NCI-H2196 treated with DMSO at 0.1 percent for 48 hours (cell line): ENCODE measurements around the gene GPBP1L1.
"Not testable (repeated sequence)": the region's sequence is repeated elsewhere in the genome, so short reads cannot be mapped to it uniquely, and the experiment has no call there.

Source experiments
- DNase-seq: peaks from one replicate; lab custom pipeline; 2025; ENCODE audit not compliant: unreplicated experiment; lab: John Stamatoyannopoulos, UW

The GPBP1L1 gene

DNA sequence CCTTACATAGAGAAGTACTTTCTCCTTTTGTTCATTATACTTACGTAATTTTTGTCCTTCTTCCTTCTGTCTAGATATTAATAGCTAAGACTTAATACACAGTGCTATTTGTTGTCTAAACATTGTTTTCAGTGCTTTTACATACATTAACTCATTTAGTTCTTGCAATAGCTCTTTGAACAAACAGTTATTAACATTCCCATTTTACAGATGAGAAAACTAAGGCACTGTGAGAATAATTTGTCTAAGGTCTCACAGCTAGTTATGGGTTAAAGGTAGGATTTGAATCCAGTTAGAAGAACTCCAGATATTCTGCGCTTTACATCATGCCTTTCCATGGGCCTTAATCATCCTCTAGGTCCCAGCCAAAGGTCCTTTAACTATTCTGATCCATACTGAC is 82.1 kb downstream of the GPBP1L1 start:
- no peak for DNase-seq

- DNase-seq: not testable (repeated sequence)
Observed at GRCh38 chr1:45596765-45597164, 89.6 kb downstream of the GPBP1L1 start.

DNA sequence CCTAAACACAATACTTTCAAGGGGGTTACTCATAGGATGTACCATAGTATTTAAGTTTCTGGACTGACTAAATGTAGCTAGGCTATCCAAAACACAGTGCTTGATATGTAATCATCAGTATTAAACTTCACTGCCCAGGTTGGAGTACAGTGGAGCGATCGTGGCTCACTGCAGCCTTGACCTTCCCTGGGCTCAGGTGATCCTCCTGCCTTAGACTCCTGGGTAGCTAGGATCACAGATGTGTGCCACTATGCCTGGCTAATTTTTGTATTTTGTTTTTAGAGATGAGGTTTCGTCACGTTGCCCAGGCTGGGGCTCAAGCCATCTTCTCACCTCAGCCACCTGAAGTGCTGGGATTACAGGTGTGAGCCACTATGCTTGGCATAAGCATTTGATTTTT is 91.9 kb downstream of the GPBP1L1 start:
- no peak for DNase-seq

GRCh38 chr1:45589861-45590260 is 96.5 kb downstream of the GPBP1L1 start:
- no peak for DNase-seq

DNA sequence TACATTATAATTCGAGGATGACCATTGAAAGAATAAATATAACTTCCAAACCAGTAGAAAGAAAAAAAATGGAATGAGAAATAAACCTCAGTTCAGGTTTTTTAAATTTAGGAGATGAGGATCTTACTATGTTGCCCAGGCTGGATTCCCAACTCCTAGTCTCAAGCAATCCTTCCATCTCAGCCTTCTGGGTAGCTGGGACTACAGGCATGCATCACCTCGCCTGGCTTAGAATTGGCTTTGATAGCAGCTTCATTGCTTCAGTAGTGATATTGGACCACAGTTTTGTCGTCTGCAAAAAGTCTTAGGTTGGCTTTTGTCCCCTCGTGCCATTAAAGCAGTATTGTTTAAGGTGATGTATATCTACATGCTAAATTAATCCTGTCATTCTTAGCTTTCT is 99.6 kb downstream of the GPBP1L1 start:
- DNase-seq: no peak

DNA sequence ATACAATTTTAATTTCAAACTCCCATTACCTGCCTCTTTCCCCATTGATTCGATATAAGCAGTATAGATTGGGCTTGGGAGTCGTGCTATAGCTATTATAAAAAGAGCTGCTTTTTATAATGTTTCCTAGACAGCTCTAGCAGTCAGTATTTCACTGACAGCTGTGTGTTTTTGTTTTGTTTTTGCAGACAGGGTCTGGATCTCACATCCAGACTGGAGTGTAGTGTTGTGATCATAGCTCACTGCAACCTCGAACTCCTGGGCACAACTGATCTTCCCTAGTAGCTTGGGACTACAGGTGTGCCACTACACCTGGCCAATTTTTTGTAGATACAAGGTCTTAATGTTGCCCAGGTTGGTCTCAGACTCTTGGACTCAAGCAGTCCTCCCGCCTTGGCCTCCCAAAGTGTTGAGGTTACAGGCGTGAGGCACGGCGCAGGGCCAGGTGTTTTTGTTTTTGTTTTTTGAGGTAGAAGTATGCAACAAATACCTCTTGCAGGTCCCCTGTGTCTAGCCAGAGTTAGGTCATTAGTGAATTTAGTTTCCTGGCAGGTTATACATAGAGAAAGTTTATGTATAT is 100.7 kb downstream of the GPBP1L1 start:
- DNase-seq: no peak

GRCh38 chr1:45585110-45585426 is 101.3 kb downstream of the GPBP1L1 start:
- DNase-seq: no peak

GRCh38 chr1:45584351-45585109 is 101.8 kb downstream of the GPBP1L1 start:
- DNase-seq: peak; percentile 77

DNA sequence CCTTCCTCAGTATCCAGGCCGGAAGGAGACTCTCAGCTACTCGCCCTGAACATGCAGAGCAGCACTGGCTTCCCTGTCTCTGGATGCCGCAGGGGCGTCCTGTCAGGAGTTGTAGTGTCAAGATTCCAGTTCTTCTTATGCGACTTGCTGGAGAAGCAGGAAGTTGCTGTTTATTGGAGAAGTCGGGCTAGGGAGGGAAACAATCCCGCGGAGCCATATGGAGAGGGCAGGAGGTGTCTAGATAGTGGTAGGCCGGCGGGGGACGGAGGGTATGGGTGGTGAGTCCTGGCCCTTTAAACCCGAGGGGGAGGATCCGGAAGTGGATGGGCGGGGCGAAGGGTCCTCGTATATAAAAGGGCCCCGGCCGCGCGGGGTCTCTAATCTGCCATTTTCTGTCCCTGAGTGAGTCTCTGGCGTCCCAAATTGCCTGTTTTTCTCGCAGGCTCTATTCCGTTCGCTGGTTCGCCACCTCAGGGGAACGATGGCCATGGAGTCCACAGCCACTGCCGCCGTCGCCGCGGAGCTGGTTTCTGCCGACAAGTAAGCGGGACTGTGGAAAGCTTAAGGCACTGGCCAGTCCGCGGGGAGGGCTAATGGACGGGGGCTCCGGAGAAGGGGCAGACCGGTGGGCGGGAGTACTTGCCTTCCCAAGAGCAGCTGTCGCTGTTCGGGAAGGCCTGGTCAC is 102.5 kb downstream of the GPBP1L1 start, which contains the start of gene NASP:
Gene NASP, plus strand, starts transcription at position 376 of the 685 bp plus-strand sequence. Its CDS starts 106 bp downstream, at position 482.
- peak; percentile 66 for DNase-seq

GRCh38 chr1:45583264-45583665 is 103.1 kb downstream of the GPBP1L1 start:
- peak; percentile 97 for DNase-seq
